Right kidney (tissue), 1 donor: ENCODE data around the gene CDH3.
A peak's percentile ranks its signal among the peaks of the same experiment; 100 is the strongest.

Source experiments
- DNase-seq: peaks from one replicate; pipeline ENCODE4 v3.0.0-alpha.2; 2016

Gene CDH3

GRCh38 chr16:68737730-68738629 lies 92.9 kb downstream of the CDH3 start:
- peak; percentile 63 for DNase-seq

- DNase-seq = no peak
Measured at GRCh38 chr16:68739964-68740627, 95.0 kb downstream of the CDH3 start.

- DNase-seq = no peak
Measured at GRCh38 chr16:68740628-68741346, 95.7 kb downstream of the CDH3 start.

DNA sequence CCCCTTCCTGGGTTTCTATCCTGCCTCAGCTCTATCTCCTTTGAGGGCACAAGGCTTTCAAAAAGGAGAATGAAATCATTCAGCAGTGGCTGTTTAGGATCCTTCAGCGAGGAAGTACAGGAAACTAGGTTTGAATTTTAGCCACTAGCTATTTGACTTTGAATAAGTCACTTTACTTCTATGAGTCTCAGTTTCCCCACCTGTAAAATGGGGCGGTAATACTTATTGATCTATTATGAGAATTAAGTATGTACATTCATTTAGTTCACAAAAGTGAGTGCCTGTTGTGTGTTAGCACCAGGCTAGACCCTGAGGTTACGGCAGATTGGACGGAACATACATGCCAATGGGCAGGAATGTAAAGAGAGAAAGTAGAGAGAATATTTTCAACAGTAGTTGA lies 98.6 kb downstream of the CDH3 start:
- no peak for DNase-seq

GRCh38 chr16:68744744-68745280 lies 99.7 kb downstream of the CDH3 start:
- peak; percentile 31 for DNase-seq

DNA sequence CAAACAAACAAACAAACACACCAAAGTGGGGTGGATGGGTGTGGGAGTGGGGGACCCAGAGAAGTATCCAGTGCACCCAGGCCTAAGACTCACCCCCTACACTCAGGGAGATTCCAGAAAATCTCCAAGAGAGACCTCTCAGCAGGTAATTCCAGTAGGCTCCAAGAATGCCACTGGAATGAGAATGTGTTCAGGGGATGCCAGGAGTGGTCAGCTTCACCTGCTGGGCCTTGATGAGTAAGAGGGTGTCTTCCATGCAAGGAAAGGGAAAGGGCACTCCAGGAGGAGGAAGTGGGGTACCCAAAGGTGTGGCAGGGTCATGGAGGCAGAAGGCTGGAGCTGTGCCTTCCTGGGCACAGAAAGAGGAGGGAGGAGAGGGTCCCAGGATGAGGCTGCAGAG lies 101.8 kb downstream of the CDH3 start:
- DNase-seq = no peak

DNA sequence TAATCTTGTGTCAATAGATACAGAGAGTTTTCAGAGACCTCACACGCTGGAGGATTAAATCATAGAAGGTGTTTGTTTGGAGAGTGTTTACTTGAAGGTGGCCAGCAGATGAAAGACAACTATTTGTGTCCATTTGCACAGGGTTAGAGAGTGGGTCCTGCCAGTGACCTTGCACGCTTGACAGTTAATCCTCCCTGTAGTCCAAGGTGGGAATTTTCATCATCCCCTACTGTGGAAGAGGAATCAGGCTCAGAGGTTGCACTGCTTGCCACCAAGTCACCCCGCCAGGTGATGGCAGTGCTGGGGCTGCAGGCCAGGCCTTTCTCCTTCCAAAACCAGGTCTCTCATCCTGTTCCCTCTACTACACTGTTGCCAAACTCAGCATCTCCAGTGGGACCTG lies 104.3 kb downstream of the CDH3 start:
- no peak for DNase-seq
